Measurements from ENCODE around the gene TNIK.

DNA sequence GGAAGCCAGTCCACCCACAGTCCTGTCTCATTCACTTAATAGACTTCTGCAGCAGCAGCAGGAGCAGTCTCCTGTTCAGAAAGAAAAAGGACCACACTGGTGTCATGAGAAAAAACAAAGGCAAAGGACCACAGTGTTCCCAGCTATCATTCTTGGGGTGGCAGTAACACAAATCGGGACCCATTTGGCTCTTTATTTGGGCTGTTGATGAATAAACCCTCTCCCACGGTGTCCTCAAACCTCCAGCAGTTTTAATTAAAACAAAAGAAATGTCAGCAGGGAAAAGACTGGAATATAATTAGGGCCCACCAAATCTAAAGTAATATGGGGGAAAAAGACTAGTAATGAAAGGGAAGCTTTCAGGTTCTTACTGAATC lies 223.2 kb downstream of the TNIK start:
- no peak for TF ChIP-seq CTCF (conservative IDR thresholded peaks at IDR 0.05; ENCODE audit: low read depth, low read length)
- no peak for TF ChIP-seq POLR2A (IDR thresholded peaks at IDR 0.05; ENCODE audit: low read depth, low read length)
- no peak for TF ChIP-seq BHLHE40 (IDR thresholded peaks at IDR 0.05; ENCODE audit: low read depth, low read length)
- TF ChIP-seq, protein P1, sequence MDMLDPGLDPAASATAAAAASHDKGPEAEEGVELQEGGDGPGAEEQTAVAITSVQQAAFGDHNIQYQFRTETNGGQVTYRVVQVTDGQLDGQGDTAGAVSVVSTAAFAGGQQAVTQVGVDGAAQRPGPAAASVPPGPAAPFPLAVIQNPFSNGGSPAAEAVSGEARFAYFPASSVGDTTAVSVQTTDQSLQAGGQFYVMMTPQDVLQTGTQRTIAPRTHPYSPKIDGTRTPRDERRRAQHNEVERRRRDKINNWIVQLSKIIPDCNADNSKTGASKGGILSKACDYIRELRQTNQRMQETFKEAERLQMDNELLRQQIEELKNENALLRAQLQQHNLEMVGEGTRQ (IDR thresholded peaks at IDR 0.05; ENCODE audit: low read depth, low read length), result no peak
- no peak for TF ChIP-seq RAD21 (IDR thresholded peaks at IDR 0.05; ENCODE audit: low read length)
- no peak for TF ChIP-seq RCOR1 (IDR thresholded peaks at IDR 0.05; ENCODE audit: insufficient replicate concordance, low read length)
- TF ChIP-seq MXI1 (IDR thresholded peaks at IDR 0.05; ENCODE audit: borderline replicate concordance, low read depth, low read length), result no peak
- no peak for TF ChIP-seq SMC3 (IDR thresholded peaks at IDR 0.05; ENCODE audit: low read depth, low read length)
- no peak for TF ChIP-seq CEBPB (IDR thresholded peaks at IDR 0.05; ENCODE audit: low read depth, low read length)
- TF ChIP-seq NFE2L2 (IDR thresholded peaks at IDR 0.05; ENCODE audit: low read depth, low read length), result no peak
- TF ChIP-seq, protein P2, sequence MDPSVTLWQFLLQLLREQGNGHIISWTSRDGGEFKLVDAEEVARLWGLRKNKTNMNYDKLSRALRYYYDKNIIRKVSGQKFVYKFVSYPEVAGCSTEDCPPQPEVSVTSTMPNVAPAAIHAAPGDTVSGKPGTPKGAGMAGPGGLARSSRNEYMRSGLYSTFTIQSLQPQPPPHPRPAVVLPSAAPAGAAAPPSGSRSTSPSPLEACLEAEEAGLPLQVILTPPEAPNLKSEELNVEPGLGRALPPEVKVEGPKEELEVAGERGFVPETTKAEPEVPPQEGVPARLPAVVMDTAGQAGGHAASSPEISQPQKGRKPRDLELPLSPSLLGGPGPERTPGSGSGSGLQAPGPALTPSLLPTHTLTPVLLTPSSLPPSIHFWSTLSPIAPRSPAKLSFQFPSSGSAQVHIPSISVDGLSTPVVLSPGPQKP (IDR thresholded peaks at IDR 0.05; ENCODE audit: borderline replicate concordance, low read depth, low read length), result no peak
- TF ChIP-seq MAZ (IDR thresholded peaks at IDR 0.05; ENCODE audit: borderline replicate concordance, low read depth, low read length), result no peak
- TF ChIP-seq RFX5 (IDR thresholded peaks at IDR 0.05; ENCODE audit: low read depth, low read length), result no peak
- TF ChIP-seq MAFK (IDR thresholded peaks at IDR 0.05; ENCODE audit: low read depth, low read length), result no peak

Measured in IMR-90 (cell line).